GM19328 (cell line): ENCODE results near the gene TGFBI.
"Not testable (repeated sequence)": the region's sequence is repeated elsewhere in the genome, so short reads cannot be mapped to it uniquely, and the experiment has no call there.

Source experiments
- ATAC-seq: cut with Tn5 transposase; IDR thresholded peaks from one replicate; pipeline ENCODE4 v1.9.1; 2021; ENCODE audit warnings: mild to moderate bottlenecking, moderate library complexity; ENCODE audit not compliant: unreplicated experiment

The TGFBI gene

GRCh38 chr5:136043551-136043950 lies 14.8 kb downstream of the TGFBI start:
- no peak for ATAC-seq

DNA sequence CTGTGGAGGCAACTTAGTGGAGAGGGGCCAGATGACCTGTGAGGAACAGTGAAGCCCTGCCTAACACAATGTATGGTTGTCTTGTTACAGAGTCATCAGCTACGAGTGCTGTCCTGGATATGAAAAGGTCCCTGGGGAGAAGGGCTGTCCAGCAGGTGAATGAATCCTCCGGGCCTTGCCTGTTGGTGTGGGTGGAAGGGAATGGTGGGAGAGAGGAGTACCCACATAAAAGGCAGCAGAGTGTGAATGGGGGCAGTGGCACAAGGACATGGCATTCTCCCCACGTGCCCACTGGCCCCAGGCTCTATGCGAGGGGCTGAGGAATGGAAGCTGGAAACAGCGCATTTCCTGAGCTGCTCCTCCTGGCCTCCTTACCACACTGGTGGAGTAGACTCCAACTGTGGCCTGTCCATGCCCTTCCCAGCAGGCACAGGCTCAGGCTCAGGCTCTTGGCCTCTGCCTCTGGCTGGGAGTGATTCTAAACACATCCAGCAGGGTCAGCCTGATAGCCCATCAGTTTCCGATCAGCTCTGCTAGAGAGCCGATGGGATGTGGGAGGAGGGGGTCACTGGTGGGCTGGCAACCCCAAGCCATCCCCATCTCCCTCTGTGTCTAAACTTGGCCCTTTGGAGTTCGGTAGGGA lies 15.3 kb downstream of the TGFBI start:
- ATAC-seq = no peak

GRCh38 chr5:136045026-136045425 lies 16.2 kb downstream of the TGFBI start:
- ATAC-seq = not testable (repeated sequence)

DNA sequence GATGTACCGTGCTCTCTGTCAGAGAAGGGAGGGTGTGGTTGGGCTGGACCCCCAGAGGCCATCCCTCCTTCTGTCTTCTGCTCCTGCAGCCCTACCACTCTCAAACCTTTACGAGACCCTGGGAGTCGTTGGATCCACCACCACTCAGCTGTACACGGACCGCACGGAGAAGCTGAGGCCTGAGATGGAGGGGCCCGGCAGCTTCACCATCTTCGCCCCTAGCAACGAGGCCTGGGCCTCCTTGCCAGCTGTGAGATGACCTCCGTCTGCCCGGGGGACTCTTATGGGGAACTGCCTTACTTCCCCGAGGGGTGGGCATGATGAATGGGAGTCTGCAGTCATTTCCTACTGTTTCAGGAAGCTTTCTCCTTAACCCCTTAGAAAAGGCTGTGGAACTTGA lies 17.5 kb downstream of the TGFBI start:
- ATAC-seq = no peak

DNA sequence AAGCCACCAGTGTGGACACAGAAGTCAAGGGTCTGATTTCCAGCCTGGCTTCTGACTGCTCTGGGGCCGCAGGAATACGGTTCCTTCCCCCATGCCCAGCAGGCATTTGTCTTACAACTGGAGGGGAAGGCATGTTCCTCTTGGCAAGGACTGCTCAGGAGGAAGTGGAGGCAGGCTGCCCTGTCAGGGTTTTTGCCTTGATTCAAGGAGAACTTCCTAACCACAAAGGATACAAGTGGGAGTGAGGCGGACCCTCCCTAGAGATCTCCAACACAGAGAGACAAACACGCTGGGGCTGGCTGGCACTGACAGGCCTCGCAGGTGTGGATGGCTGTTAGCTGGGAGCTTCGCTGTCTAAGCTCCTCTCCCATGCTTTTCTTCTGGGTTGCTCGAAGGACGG lies 19.1 kb downstream of the TGFBI start:
- ATAC-seq = no peak

- no peak for ATAC-seq
Measured at GRCh38 chr5:136048966-136049365, 20.2 kb downstream of the TGFBI start.

DNA sequence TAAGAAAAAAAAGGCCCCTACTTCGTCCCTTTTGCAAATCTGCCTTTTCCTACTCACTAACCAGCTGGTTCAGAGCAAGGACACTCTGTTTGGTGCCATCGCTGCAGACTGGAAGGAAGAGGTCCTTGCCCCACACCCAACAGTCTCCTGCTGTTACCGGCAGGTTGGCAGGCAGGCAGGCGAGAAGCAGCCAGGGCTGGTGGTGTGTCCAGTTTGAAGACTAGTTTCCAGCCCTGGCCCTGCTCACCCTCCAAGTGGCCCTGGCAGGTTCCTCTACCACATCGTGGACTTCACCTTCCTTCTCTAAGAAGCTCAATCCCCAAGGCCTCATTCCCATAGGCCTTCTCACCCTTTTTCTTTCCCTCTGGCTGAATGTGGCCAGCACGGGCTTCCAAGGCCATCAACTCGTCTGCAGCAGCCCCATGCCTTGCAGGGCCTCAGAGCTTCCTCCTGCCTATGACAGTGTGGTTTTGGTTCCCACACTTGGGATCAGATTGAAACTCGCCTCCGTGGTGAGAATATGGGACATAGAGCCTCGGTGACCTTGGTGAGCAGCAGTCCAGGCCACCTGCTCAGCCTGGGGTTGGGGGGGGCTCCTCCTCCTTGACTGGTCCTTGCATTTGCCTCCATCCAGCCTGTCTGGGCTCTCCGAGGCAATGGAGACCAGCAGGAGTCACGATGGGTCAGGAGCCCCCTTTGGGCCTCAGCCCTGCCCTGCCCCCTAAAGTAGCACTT lies 22.9 kb downstream of the TGFBI start:
- no peak for ATAC-seq

GRCh38 chr5:136052692-136053335 lies 24.0 kb downstream of the TGFBI start:
- ATAC-seq = no peak

DNA sequence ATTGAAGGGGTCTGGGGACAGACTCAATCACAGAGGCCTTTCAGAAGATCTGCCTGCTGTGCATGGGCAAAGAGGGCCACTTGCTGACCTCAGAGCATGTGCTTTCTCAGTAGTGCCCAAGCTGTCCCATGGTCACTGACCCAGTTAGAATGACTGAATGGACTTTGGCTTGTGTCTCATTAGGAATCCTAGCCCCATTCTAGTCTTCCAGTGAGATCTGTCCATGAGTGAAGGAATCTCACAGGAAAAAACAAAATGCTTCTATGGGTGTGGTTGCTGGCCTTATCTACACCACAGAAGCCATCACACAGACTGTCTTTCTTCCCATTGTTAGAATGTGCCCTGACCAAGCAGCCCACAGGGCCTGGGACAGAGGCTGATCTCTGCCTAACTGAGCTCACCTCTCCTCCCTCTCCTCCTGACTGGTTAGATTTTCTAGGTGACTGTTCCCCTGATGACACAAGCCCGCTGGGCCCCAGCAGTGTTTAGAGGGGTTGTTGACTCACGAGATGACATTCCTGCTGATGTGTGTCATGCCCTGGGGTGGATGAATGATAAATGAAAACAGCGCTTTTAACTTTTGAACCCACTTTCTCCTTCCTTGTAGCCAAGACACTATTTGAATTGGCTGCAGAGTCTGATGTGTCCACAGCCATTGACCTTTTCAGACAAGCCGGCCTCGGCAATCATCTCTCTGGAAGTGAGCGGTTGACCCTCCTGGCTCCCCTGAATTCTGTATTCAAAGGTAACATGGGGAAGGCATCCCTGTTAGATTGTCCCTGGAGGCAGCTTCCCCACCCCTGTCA lies 24.8 kb downstream of the TGFBI start:
- no peak for ATAC-seq

DNA sequence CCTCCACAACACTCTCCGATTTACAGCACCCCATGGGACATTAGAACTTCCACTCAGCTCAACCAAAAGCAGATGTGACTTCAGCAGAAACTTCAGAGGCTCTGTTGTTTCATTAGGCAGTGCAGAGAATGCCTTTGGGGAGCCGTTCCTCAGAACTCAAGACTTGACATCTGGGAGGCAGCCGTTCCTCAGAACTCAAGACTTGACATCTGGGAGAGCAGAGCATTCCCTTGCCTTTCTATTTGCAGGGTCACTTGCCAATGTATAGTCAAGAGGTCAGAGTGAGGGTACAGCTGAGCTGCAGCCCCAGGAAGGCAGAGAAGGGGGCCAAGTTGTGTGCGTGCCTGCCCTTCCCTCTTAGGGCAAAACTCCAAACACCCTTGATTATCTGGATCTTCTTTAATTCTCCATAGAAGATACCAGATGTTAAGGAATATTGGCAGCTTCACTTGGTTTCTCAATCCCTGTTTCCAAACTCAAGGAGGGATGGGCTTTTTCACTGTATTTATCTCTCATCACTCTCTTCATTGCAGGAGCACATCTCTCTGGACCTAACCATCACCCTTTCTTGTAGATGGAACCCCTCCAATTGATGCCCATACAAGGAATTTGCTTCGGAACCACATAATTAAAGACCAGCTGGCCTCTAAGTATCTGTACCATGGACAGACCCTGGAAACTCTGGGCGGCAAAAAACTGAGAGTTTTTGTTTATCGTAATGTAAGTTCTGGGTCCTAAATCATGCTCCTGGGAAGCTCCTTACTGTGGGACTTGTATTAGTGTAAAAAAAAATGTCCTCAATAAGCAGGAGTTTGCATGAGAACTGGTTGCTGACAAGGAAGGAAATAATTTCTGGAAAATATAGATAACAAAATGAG lies 25.6 kb downstream of the TGFBI start:
- no peak for ATAC-seq

GRCh38 chr5:136055612-136056309 lies 27.0 kb downstream of the TGFBI start:
- no peak for ATAC-seq

GRCh38 chr5:136056336-136056735 lies 27.5 kb downstream of the TGFBI start:
- ATAC-seq = no peak

- no peak for ATAC-seq
Measured at GRCh38 chr5:136056771-136057335, 28.1 kb downstream of the TGFBI start.

- ATAC-seq = no peak
Measured at GRCh38 chr5:136057401-136058038, 28.7 kb downstream of the TGFBI start.

- no peak for ATAC-seq
Measured at GRCh38 chr5:136058039-136058971, 29.5 kb downstream of the TGFBI start.

DNA sequence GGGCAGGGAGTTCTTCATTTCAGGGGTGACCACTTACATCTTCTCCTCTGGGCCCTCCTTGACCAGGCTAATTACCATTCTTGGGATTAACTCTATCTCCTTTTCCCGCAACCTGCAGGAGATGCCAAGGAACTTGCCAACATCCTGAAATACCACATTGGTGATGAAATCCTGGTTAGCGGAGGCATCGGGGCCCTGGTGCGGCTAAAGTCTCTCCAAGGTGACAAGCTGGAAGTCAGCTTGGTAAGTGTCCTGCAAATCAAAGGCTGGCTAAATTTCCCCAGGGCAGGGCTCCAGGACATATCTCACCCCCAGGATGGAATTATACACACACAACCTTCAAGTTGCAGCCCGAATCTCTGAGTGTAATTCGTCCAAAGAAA lies 30.2 kb downstream of the TGFBI start:
- ATAC-seq = no peak

DNA sequence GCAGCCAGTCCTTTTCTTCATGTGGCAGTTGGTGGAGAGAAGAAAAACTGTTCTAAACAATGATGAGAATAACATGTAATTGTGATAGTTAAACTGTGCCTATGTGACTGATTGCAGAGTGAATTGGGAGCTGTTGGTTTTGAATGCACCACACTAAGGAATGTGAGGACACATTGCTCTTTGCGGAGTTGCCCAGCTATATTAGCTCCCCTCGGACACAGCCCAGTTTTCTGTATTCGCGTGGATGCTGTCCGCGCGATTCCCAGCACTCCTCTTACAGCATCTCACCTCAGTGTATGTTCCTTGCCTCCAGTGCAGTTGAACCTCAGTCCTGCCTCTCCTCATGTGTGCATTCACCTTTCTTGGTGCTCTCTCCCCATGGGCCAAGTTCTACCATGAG lies 32.2 kb downstream of the TGFBI start:
- no peak for ATAC-seq
